Measurements from ENCODE around the gene KRABD2.
"Not testable (repeated sequence)": the region's sequence is repeated elsewhere in the genome, so short reads cannot be mapped to it uniquely, and the experiment has no call there.

KRABD2 gene

DNA sequence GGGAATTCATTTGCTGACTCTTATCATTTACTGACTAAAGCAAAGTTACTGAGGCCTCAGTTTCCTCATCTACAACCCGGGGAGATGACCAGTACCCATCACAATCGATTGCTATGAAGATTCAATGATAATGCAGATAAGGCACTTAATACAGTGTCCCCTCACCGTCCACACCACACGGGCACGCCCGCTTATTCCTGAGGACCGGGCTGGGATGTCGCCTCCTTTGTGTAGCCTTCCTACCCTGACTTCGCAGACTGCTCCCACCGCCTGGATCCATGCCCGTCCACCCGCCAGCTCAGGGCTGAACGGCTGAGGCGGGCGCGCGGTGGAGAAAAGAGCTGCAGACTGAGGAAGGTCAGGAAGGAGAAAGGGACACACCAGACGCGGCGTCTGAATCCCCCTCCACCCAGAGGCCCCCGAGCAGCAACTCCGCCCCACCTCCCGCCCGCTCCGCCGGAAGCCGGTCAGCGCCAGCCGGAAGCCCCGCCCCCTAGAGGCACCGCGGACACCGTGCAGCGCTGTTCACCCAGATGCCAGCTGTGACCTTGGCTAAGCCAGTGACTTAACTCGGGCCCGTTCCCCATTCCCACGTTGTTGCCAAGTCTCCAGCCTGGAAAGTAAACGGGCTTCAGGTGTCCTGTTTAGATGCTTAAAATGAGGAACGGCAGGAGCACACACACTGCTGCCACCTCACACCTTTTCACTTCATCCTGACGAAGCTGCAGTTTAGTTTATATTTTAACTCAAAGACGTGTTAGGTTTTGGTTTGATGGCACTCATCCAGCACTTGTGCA is at the start of gene KRABD2:
Gene KRABD2 (minus strand): TSS at position 434 of the 797 bp plus-strand sequence.
- DNase-seq: peak; percentile 96

DNA sequence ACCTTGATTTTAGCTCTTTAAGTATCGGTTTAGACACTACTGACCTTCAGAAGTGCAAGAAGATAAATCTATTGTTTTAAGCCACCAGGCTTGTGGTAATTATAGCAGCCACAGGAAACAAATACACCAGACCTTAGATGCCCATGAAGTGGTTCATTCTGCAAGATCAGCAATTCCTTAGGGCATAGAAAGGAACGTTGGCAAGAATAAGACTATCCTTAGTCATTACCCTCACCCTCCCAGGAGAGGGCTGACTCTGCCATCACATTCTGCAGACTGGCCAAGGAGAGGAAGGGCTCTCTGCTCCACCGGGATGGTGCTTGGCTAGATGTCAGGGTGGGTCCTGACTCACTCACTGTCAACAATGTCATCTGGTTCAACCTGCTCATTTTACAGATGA is 45.1 kb upstream of the KRABD2 start:
- no peak for DNase-seq

DNA sequence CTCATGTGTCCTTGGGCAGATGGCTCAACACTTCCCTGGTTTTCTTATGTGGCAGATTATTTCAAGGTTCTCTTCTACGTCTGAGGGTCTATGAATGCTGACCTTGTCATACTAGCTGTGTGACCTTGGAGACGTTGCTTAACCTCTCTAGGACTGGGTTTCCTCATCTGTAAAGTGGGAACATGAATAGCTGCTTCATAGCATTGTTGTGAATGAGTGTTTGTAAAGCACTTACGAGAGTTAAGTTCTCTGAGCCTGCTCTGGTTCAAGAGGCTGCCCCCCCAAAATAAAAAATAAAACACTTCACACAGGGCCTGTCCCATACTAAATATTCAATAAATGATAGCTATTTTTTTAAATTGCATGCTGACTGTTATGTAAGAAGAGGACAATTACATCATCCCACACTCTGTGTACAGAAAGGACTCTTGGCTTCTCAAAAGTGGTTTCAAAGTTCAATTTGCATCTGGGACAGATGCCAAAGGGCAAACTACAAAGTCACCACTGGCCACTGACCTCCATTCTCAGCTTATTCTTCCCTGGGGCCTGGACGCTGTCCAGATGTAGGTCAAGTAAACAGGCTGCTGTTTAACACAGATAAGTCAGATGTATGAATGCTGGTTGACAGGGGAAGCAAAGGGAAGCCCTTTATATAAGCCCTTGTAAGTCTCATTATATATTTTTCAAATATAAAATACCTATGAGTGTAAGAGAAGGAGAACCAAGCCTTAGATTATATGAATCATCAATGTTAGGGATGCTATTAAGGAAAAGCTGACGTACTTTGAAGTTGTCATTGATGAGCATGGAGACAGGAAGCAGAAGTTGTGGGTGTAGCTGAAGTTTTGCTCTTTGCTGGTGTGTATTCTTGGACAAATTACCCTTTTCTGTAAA is 43.8 kb upstream of the KRABD2 start:
- peak; percentile 29 for DNase-seq

DNA sequence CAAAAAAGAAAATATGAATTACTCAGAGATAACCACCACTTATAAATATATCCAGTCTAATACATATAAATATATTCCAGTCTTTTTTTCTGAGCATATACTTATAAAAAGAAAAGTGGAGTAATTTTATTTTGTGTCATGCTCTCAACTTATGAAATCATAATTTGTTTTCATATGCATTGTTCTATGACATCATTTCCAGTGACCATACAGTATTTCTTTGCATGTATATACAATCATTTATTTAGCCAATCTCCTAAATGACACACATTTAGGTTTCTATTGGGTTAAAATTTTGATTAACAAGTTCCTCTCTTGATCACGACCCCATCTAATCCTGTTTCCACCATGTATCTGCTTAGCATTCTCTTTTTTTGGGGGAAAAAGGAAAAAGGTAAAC is 42.8 kb upstream of the KRABD2 start:
- DNase-seq: no peak

DNA sequence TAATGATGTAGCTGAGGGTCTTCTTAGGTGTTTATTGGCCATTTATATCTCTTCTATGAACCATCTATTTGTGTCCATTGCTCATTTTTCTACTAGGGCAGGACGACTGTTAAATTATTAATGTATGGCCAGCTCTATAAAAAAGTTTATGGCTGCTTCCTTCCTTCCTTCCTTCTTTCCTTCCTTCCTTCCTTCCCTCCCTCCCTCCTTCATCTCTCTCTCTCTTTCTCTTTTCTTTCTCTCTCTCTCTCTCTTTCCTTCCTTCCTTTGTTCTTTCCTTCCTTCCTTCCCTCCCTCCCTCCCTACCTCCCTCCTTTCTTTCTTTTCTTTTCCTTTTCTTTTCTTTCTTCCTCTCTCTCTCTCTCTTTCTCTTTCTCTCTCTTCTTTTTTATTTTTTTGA is 42.0 kb upstream of the KRABD2 start:
- DNase-seq: no peak

DNA sequence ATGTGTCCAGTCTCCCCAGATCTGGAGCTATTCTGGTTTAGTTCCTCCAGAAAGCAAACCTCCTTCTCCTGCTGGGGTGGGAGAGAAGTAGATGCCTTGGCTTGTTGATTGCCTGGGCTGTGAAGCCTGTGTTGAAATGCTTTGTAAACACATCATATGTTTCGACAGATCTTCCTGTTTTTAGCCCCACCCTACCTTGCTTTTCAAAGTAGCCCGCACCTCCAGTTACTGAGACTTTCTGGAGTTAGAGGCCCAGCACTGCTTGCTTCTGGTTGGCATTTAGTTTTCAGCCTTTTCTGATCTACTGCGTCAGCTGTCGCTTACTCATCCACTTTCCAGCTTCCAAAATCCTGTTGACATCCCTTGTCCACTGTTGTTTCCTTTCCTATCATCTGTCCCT is 41.3 kb upstream of the KRABD2 start:
- no peak for DNase-seq

DNA sequence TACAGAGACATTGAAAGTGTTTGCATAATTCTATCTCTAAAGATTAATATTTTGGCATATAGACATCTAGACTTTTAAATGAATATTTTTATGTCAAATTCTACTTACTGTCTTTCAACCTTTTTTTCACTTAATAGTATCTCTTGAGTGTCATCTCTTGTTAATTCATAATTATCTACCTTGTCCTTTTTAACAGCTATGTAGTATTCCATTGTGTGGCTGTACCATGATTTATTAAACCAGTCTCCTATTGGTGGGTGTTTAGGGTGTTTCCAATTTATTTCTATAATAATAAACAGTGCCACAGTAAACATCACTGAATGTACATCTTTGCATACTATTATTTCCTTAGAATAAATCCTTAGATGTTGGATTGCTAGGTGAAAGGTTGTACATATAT is 37.4 kb upstream of the KRABD2 start:
- DNase-seq: no peak

DNA sequence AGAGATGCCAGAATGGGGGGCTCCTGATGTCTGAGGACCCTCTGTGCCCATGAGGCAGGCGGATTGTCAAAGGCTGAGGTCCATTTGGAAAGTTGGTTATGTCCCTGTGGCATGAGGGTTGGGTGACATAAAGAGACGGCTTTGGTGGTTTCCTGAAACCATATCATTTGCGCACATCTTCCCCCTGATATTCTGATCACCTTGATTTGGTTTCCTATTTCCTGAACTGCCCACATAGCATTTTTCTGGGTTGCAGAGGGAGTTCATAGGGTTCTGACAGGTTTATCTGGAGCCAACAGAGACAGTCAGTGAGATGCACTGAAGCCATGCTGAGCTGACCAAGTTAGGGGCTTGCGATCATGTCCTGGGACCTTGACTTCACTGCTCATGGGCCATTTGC is 36.8 kb upstream of the KRABD2 start:
- no peak for DNase-seq

DNA sequence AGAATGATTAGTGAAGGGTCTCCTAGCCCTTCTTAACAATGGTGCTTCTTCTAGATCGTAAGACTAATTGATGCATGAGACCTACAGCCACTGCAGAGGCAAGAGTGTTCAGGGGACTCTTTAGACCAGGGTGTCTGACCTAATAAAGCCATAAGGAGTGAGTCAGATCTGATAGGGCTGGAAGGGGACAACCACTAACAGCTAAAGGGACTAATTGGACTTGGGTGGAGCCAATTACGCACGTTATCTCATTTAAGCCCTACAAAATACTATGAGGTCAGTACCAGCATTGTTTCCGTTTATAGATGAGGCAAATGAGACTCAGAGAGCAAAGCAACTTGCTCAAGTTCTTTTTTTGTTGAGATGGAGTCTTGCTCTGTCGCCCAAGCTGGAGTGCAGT is 35.6 kb upstream of the KRABD2 start:
- DNase-seq: no peak

DNA sequence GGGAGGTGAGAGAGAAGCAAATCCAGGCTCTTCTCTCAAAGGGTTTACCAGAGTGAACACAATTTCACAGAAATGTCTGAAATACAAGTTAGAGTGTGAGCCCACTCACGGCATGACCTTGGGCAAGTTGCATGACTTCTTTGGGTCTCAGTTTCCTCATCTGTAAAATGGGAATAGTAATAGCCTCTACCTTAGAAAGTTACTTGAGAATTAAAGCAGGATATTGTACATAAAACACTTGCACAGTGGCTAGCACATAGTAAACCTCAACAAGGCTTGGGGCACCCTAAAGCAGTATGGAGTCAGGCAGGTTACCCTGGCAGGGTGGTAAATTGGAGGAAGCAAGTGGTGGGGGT is 34.4 kb upstream of the KRABD2 start:
- DNase-seq: no peak

DNA sequence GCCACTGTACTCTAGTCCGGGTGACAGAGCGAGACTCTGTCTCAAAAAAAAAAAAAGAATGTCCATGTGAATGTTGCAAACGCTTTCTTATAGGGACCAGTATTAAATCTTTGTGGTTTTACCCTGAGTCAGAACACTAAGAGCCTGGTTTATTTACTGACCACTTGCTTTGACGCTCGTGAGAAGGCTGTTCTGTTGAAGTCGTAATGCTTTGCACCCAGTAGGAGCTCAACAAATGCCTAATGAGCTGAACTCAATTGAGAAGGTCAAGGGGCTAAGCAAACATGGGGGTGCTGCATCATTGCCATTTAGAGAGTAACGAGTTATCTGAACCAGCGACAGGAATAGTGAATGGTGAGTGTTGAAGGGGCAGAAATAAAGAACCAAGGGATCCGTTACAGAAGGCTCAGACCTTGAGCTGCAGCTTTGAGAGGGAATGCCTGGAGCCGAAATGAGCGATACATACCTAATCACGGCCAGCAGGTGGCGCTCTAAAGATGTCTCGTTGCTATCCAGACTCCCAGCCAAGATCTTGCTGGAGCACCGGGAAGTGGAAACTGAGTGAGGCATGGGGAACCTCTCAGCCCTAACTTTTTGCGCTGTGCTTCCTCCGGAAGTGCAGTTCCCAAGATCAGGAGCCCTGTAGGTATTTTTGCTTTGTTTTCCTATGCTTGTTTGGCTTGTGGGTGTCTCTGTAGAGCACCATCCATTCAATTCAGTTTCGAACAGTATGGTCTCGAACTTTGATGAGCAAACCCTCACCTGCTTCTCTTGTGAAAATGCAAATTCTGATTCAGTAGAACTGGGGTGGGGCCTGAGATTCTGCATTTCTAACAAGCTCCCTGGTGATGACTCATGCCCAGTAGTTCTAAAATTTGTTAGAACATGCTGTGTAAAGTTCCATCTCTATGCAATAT is 33.7 kb upstream of the KRABD2 start:
- peak; percentile 96 for DNase-seq

DNA sequence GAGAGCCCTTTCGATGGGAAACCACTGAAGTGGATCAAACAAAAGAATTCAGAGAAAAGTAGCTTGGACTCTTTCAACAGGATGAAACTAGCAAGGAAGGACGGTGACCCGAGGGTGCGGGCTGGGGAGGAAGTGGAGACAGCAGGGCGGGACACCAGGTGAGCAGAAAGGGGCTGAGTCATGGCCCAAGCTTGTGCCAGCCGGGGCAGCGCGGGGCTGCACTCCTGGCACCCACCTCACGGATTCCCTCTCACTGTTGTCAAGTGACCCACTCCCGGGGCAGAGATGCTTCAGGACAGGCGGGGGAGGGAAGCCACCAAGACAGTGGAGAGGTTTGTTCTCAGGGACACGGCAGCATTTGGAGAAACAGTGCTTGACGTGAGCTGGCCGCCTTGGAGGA is 31.9 kb upstream of the KRABD2 start:
- DNase-seq: no peak

DNA sequence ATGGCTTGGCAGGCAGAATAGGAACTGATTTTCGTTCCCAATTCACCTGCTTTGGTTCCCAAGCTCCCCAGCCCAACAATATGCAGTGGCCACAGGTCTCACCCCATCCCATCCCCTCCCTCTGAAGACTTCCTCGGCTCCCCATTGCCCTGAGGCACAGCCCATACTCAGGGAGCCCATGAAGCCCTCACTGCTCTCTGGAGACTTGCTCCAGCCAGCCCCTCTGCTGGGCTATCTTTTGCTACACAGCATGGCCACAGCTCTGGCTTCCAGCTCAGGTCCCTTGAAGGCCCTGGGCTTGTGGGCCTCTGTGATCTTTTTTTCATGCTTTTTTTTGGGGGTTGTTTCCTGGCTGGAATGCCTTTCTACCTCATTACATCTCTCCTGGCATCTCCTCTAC is 29.7 kb upstream of the KRABD2 start:
- no peak for DNase-seq

DNA sequence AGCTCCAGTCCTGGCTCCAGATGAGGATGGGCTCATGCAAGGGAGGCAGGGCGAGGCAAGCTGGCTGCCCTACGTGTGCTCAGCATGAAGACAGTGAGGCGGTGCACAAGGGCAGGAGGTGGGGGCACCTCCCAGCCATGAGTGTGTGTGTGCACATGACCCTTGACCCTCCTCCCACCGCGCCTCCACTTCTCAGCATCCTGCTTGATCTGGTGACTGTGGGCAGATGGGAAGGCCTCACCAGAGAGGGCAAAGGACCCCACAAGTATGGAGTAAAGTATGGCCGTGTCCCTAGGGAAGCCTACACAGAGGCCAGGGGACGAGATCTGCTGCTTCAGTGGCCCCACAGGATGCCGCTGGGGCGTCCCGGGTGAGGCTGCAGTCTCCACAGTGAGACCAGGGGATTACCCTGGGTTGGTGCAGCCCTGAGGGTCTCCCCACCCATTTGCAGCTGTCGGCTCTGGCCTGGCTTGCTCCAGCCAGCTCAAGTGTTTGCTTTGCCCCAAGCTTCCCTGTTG is 29.1 kb upstream of the KRABD2 start:
- DNase-seq: no peak

DNA sequence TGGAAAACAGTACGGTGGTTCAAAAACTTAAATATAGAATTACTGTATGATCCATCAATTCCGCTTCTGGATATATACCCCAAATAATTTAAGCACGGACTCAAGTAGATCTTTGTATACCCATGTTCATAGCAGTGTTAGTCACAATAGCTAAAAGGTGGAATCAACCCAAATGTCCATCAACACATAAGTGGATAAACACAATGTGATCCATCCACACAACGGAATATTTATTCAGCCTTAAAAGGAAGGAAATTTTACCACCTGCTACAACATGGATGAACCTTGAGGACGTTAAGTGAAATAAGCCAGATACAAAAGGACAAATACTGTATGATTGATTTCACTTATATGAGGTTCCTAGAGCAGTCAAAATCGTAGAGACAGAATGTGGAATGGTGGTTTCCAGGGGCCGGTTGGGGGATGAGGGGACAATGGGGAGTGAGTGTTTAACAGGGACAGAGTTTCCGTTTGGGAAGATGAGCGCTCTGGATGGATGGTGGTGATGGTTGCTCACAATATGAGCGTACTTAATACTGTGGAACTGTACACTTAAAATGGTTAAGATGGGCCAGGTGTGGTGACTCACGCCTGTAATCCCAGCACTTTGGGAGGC is 26.5 kb upstream of the KRABD2 start:
- no peak for DNase-seq

DNA sequence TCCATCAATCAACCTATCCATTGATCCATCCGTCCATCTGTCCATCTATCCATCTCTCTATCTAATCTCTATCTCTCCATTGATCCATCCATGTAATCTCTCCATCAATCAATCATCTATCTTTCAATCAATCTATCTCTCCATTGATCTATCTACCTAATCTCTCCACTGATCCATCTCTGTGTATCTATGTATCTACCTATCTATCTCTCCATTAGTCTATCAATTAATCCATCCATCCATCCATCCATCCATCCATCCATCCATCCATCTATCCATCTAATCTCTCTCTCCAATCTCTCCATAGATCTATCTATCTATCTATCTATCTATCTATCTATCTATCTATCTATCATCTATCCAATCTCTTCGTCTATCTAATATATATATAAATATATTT is 24.6 kb upstream of the KRABD2 start:
- DNase-seq: no peak

DNA sequence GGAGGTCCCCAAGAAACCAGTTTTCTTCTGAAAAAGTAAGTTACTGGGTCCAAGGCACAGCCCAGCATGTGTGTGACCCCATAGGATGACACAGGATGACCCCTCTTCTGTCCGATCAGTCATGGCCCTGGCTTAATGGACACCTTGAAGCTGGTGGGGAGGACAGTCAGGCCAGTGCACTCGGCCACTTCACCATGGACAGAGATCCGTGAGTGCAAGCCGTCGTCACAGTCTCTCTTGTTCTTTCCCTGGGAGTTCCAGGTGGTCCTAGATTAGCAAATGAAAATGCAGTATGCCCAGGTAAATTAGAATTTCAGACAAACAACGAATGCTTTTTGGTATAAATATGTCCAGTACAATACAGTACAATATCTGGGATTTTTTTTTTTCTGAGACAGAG is 22.5 kb upstream of the KRABD2 start:
- no peak for DNase-seq

DNA sequence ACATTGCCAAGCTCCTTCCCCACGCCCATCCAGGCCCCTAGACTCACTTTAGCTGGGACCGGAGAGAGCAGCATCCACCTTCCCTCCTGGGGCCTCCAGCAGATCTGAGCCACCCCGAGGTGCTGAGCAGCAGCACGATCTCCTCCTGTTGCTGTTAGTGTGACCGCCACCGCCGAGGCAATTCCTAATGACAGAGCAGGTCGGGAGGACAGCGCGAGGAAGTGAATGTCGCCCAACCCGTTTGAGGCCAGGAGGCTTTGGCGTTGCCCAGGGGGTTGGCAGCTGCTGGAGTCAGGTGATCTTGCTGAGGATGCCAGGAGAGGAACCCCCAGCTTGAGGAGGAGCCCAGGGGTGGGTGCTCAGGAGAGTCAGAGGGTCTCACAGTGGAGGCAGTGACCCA is 21.1 kb upstream of the KRABD2 start, which contains the start of gene RNF222:
Gene RNF222 (minus strand): TSS at position 192 of the 400 bp plus-strand sequence. CDS start 4,366 bp downstream, outside the sequence.
- DNase-seq: no peak

DNA sequence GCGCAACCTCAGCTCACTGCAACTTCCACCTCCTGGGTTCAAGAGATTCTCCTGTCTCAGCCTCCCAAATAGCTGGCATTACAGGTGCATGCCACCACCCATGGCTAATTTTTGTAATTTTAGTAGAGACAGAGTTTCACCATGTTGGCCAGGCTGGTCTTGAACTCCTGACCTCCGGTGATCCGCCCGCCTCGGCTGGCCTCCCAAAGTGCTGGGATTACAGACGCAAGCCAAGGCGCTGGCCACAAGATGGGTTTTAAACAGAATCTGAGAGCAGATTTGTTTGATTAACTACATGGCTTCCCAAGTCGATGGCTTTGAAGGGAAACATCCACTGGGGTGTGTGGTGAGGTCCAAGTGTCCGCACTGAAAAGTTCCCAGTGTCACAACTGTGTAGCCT is 18.0 kb upstream of the KRABD2 start:
- not testable (repeated sequence) for DNase-seq

DNA sequence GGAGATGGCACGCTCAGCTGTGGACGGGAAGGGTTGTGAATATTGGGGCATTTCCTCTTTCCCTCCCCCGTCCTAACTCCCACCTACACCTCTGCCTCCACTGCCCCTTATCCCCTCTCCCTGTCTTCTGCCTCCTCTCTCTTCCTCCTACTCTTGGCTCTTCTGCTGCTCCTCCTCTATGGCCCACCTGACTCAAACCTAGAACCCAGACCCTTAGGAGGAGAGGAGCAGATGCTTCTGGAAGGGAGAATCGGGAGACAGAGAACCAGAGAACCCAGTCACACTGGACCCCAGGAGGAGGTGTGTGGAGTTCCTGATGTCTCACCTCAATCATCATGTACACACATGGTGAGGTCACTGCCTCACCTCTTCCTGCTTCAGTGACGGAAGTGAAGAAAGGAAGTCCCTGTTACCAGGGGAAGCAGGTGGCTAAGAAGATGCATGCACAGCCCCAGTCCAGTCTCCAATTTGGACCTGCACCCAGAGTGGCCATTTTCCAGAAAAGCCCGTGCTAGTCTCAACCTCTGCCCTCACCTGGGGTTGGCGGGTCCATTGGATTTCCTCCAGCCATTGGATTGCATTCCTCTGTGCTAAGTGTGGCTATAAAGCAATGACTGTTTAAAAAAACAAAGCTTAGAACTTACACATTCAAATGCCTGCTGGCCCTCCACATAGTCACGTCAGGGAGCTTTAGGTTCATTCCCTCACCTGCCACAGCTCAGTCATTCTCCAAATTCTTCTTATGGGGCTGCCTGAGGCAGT is 17.1 kb upstream of the KRABD2 start:
- no peak for DNase-seq

DNA sequence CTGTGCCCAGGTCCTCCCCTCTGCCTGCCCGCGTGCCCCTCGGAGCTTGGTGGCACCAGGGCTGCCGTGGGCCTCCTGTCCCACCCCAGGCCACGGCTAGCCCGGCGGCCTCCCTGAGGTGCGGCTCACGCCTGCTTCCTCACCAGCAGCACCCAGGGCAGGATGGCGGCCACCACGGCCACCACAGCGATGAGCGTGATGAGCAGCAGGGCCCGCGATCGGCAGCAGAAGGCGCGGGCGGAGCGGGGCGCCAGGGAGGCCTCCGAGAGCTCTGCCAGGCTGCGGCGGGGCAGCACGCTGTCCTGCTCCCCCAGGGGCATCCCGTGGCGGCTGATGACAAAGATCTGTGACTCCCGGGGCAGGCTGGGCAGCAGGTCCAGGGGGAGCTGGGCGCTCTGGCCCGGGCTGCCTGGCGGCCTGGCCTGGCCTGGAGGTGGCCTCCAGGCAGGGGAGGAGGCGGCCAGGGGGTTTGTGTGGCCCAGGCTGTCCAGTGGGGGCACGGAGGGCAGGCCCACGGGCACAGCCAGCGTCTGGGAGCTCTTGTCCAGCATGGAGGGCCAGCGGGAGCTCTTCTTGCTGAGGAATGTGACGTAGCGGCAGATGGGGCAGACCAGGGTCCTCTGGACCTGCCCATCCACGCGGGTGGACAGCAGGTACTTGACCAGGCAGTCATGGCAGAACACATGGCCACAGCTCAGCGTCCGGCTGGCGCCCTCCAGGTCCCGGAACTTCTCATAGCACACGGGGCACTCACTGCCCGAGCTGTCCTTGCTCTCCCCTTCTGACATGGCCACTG is 16.4 kb upstream of the KRABD2 start:
- DNase-seq: no peak
